ENCODE results near the gene KIF26A. TPM values are rescaled to one million over a fixed set of nuclear protein-coding genes. Genes with fewer than 3 reads are reported as not detected.
A peak's percentile ranks its signal among the peaks of the same experiment; 100 is the strongest.

The KIF26A gene
- total and polyA plus RNA-seq, 7 donors: 0.99 to 3.2 (median 1.8) TPM

DNA sequence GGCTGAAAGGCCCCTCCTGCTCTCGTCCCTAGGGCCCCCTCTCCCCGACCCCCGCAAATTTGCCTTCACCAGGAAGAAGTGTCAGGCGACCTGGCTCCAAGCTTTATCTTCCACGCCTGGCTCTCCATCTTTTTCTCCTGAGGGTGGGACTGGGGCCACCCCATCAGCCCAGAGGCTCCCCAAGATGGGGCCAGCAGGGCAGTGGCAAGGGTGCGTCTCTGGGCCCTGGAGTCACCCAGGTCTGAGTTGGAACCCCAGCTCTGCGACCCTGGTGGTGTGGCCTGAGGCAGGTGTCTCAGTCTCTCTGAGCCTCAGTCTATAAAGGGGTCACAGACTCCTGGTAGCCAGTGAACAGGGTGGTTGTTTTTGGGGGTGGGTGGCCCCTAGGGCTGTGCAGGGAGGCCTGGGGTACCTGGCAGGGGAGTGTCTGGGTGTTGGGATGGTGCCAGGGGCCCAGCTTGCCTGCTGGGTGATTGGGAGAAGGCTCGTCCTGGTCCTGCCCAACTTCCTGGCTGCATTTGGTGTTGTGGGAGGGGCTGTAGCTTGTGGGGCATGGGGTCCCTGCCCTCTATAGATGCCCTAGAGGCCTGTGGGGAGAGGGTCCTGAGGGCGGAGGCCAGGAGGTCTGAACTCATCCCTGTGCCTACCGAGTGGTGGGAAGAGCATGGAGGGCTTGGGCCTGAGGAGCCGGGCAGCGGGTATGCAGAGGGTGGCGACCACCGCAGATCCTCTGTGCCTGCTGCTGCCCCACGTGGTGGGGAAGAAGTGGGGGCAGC lies 7.6 kb downstream of the KIF26A start:
- Histone ChIP-seq H3K36me3 (ENCODE audit: insufficient read depth in 1 of 2, low read depth in 1 of 2) (no peaks in the 10 kb centered on the region), H3K9me3 (no peaks in the 10 kb centered on the region), H3K4me1 (no peaks in the 10 kb centered on the region), H3K27ac (no peak overlapping the region), H3K27me3 (ENCODE audit: insufficient read depth in 3 of 3, low read length in 2 of 3) (peaks cover 0 to 9% (median 0%) of the 10 kb centered on the region in 3 donors), H3K4me3 (no peak overlapping the region)
- ATAC-seq (no peak), DNase-seq (peak in 1 of 2 donors; percentile 48)
- intact Hi-C loops (cut with DNase I): no loop called here
- TF ChIP-seq, protein P1, sequence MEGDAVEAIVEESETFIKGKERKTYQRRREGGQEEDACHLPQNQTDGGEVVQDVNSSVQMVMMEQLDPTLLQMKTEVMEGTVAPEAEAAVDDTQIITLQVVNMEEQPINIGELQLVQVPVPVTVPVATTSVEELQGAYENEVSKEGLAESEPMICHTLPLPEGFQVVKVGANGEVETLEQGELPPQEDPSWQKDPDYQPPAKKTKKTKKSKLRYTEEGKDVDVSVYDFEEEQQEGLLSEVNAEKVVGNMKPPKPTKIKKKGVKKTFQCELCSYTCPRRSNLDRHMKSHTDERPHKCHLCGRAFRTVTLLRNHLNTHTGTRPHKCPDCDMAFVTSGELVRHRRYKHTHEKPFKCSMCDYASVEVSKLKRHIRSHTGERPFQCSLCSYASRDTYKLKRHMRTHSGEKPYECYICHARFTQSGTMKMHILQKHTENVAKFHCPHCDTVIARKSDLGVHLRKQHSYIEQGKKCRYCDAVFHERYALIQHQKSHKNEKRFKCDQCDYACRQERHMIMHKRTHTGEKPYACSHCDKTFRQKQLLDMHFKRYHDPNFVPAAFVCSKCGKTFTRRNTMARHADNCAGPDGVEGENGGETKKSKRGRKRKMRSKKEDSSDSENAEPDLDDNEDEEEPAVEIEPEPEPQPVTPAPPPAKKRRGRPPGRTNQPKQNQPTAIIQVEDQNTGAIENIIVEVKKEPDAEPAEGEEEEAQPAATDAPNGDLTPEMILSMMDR (IDR thresholded peaks at IDR 0.05): no peak
- 79 to 86% (median 82%) methylated on average over 15 of the region's 15 CpGs for WGBS, 3 donors

- Histone ChIP-seq H3K27me3 (ENCODE audit: insufficient read depth in 3 of 3, low read length in 2 of 3) (peaks cover 0 to 9% (median 0%) of the 10 kb centered on the region in 3 donors), H3K9me3 (no peaks in the 10 kb centered on the region), H3K27ac (no peak overlapping the region), H3K4me1 (no peaks in the 10 kb centered on the region), H3K36me3 (ENCODE audit: insufficient read depth in 1 of 2, low read depth in 1 of 2) (no peaks in the 10 kb centered on the region), H3K4me3 (no peak overlapping the region)
- DNase-seq: peak; percentile 7 to 40
- intact Hi-C loops (cut with DNase I): no loop called here
- 78 to 88% (median 80%) methylated on average over 22 of the region's 22 CpGs for WGBS, 3 donors
- TF ChIP-seq, protein P1 (IDR thresholded peaks at IDR 0.05): no peak
- no peak for ATAC-seq
Measured at GRCh38 chr14:104146651-104147345, 8.4 kb downstream of the KIF26A start.

- TF ChIP-seq, protein P1 (IDR thresholded peaks at IDR 0.05): no peak
- no peaks in the 10 kb centered on the region for H3K4me1 ChIP-seq
- peaks cover 0 to 9% (median 0%) of the 10 kb centered on the region in 3 donors for H3K27me3 ChIP-seq (ENCODE audit: insufficient read depth in 3 of 3, low read length in 2 of 3)
- H3K27ac ChIP-seq: no peak overlapping the region
- DNase-seq (peak; percentile 15 to 50), ATAC-seq (no peak)
- H3K9me3 ChIP-seq: no peaks in the 10 kb centered on the region
- no peaks in the 10 kb centered on the region for H3K36me3 ChIP-seq (ENCODE audit: insufficient read depth in 1 of 2, low read depth in 1 of 2)
- no peak overlapping the region for H3K4me3 ChIP-seq
- intact Hi-C loops (cut with DNase I): no loop called here
- 72 to 77% (median 73%) methylated on average over 27 to 28 of the region's 28 CpGs for WGBS, 3 donors
Measured at GRCh38 chr14:104147346-104148125, 9.1 kb downstream of the KIF26A start.

- H3K4me3 ChIP-seq: no peak overlapping the region
- H3K9me3 ChIP-seq: no peaks in the 10 kb centered on the region
- no peaks in the 10 kb centered on the region for H3K36me3 ChIP-seq (ENCODE audit: insufficient read depth in 1 of 2, low read depth in 1 of 2)
- no peak for ATAC-seq
- H3K27me3 ChIP-seq (ENCODE audit: insufficient read depth in 3 of 3, low read length in 2 of 3): peaks cover 0 to 9% (median 0%) of the 10 kb centered on the region in 3 donors
- intact Hi-C loops (cut with DNase I): no loop called here
- 77 to 81% (median 80%) methylated on average over 18 to 22 of the region's 22 CpGs for WGBS, 3 donors
- TF ChIP-seq, protein P1 (IDR thresholded peaks at IDR 0.05): no peak
- no peaks in the 10 kb centered on the region for H3K4me1 ChIP-seq
- peak in 1 of 2 donors; percentile 32 for DNase-seq
- no peak overlapping the region for H3K27ac ChIP-seq
Measured at GRCh38 chr14:104148433-104149277, 10.3 kb downstream of the KIF26A start.

Measured in psoas muscle (tissue), 8 donors.